KBM-7 (cell line): ENCODE data around the gene DUSP28.
"Not testable (repeated sequence)": the region's sequence is repeated elsewhere in the genome, so short reads cannot be mapped to it uniquely, and the experiment has no call there.

Experiments
- DNase-seq: peaks from one replicate; pipeline ENCODE4 v3.0.0-alpha.2; 2015
- in situ Hi-C: fragments of 300-500 bp; cut with MboI; formaldehyde crosslinking; loops from 2 replicates; pipeline ENCODE4 v1.14.3; 2020; ENCODE audit warnings: low sequenced_read_pairs, low pct_unique_long_range_greater_than_20kb, mixed read lengths

DUSP28 gene

DNA sequence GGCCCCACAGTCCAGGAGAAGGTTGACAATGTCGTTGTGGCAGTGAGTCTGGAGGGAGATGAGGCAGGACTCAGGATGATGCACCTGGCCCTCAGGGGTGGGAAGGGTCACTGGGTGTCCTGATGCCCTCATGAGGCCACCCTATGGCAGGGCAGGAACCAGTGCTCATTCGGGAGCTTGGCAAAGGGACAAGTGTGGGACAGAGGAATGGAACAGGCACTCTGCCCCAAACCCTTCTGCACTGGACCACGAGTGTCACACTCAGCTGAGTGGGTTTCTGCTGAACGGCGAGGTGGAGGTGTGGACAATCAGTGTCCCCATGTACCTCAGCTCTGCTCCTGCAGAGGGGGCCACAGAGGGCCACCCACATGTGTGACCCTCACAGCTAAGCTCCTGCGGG, 34.4 kb upstream of the DUSP28 start:
- in situ Hi-C loops, result no loop called here

DNA sequence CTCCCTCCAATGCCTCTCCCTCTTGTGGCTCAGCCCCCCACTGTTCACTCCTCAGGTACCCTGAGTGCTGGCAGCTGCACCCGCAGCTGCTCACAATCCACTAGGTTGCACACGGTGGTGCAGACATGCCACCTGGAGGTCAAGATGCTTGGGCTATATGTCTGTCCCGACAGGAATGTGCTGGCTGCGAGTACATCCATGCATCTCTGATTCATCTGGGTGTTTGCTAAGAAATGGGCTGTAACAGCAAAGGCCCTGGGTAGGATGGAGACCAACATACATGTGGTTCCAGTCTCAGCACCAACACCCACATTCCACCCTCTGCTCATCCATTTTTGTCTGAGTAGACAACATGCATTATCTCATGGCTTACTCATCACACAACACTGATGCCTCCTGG, 33.6 kb upstream of the DUSP28 start:
- in situ Hi-C loops, result no loop called here
- no peak for DNase-seq

More for the DNA sequence above, 34.4 kb upstream of the DUSP28 start:
- DNase-seq, result no peak

DNA sequence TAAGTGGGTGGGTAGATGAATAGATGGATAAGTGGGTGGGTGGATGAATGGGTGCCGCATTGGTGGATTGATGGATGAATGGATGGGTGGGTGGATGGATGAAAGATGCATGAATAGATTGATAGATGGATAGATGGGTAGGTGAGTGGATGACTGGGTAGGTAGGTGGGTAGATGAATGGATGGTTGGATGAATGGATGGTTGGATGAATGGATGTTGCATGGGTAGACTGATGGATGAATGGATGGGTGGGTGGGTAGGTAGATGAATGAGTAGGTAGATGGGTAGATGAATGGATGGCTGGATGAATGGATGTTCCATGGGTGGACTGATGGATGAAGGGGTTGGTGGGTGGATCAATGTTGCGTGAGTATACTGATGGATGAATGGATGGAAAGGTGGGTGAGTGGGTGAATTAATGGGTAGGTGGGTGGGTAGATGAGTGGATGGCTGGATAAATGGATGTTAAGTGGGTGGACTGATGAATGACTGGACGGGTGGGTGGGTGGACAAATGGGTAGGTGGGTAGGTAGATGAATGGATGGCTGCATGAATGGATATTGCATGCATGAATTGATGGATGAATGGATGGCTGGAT, 32.9 kb upstream of the DUSP28 start:
- in situ Hi-C loops, result no loop called here
- DNase-seq, result no peak

DNA sequence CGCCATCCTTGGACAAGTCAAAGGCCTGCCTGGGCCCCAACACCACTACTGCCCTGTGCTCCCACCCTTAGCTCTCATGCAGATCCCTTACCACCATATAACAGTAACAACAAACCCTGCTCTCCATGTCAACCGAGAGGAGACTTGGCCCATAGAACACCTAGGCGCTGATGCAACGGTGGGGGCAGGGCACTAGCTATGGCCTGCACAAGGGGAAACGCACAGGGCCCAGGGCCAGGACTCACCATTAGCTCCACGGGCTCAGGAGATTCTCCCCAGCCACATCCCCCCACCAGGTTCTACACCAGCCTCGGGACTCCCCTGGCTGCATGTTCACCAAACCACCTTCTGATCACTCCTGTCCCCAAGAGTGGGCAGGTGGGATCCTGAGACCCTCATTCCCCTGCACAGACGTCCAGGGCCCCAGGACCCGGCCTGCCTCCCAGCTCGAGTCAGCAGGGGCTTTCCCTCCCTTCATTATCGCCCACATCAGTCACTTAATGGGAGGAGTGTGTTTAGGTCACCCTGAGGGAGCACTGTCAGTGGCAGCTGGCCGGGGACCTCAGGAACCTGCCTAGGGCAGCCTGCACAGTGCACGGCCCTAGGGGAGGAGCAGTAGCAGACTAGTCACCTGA, 31.6 kb upstream of the DUSP28 start:
- in situ Hi-C loops, result no loop called here
- no peak for DNase-seq

DNA sequence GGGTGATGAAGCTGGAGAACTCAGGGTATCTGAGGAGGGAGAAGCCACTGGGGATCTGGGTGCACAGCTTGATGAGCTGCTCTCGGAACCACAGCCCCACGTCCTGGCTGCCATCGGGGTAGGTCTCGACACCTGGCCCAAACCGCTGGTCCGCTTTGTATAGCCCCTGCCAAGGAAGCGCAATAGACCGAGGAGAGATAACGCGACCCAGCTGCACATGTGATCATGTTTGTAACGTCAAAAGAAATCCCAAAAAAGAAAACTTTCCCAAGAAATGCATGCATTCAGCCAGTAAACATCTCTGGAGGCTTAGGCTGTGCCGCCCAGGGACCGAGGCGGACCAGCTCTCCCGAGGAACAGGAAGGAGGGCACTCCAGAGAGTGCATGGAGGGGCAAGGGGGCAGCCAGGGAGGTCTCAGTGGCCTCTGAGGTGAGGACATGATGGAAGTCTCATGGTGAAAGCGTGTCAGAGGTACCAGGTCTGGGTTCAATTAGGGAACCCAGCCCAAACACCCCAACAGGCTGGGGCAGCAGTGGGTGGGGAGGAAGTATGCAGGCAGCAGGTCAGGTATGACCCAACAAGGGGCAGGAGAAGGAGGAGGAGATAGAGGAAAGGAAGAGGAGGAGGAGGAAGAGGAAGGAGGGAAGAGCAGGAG, 30.7 kb upstream of the DUSP28 start:
- in situ Hi-C loops, result no loop called here
- DNase-seq, result no peak

DNA sequence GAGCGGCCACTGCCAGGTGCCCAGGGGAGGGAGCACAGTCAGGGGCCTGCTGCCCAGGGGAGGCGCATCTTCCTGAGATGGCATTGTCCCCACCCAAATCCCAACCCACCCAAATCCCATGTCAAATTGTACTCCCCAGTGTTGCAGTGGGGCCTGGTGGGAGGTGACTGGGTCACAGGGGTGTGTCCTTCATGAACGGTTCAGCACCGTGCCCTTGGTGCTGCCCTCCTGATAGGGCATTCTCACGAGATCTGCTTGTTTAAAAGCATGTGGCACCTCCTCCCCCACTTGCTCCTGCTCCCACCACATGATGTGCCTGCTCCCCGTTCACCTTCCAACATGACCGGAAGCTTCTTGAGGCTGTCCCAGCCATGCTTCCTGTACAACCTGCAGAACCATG, 30.0 kb upstream of the DUSP28 start:
- in situ Hi-C loops, result no loop called here

DNA sequence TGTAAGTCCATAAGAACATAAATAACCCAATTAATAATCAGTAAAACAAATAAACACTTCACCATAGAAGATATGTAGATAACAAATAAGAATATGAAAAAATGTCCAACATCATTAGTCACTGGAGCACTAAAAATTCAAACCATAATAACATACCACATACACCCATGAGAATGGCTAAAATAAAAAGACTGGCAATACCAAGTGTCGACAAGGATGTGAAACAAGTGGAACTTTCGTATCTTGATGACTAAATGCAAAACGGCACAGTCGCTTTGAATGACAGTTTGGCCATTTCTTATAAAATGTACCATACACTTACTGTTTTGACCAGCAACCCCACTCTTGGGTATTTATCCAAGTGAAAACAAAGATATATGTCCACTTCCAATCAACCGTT, 29.1 kb upstream of the DUSP28 start:
- in situ Hi-C loops, result no loop called here
- DNase-seq, result no peak

More for the DNA sequence above, 30.0 kb upstream of the DUSP28 start:
- DNase-seq, result no peak

DNA sequence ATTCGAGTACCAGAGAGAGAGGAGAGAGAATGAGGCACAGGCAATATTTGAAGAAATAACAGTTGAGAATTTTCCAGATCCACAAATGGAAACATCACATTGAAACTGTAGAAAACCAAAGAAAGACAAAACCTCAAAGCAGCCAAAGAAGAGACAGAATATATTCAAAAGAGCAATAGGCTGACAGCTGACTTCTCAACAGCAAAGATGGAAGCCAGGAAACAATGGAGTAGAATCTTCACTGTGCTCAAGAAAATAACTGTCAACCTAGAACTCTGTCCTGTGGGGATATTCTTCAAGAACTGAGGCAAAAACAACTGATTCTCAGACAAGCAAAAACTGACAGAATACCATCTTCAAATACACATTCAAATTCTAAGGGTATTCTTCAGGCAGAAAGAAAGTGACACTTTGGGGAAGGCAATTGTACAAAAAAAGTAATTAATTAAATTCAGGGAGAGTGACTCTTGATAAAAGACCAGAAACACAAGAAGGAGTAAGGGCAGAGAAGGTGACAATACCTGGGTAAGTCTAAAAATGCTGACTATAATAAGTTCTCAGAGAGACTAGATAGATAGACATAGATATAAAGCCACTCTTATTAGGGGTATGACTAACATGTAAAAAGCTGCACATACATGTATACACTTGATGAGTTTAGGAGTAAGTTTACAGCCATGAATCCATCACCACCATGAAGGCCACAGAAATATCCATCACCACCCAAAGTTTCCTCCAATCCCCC, 28.0 kb upstream of the DUSP28 start:
- no peak for DNase-seq
- in situ Hi-C loops, result no loop called here

DNA sequence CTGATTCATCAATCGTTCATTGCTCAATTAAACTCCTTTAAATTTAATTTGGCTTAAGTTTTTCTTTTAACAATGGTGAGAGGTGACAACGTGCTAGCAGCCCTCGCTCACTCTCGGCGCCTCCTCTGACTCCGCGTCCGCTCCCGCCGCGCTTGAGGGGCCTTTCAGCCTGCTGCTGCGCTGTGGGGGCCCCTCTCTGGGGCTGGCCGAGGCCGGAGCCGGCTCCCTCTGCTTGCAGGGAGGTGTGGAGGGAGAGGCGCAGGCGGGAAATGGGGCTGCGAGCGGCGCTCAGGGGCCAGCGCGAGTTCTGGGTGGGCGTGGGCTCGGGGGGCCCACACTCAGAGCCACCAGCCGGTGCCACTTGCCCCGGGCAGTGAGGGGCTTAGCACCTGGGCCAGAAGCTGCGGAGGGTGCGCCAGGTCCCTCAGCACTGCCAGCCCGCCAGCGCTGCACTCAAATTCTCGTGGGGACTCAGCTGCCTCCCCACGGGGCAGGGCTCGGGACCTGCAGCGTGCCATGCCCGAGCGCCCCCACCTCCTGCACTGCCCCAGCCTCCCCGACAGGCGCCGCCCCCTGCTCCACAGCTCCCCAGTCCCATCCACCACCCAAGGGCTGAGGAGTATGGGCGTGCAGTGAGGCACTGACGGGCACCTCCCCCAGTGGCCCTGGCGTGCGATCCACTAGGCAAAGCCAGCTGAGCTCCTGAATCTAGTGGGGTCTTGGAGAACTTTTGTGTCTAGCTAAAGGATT, 22.0 kb upstream of the DUSP28 start:
- no peak for DNase-seq
- in situ Hi-C loops, result no loop called here

DNA sequence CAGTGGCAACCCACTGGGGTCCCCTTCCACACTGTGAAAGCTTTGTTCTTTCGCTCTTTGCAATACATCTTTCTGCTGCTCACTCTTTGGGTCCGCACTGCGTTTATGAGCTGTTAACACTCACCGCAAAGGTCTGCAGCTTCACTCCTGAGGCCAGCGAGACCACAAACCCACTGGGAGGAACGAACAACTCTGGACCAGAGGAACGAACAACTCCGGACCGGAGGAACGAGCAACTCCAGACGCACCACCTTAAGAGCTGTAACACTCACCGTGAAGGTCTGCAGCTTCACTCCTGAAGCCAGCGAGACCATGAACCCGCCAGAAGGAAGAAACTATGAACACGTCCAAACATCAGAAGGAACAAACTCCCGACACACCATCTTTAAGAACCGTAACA, 21.1 kb upstream of the DUSP28 start:
- in situ Hi-C loops, DNase-seq: not testable (repeated sequence)

DNA sequence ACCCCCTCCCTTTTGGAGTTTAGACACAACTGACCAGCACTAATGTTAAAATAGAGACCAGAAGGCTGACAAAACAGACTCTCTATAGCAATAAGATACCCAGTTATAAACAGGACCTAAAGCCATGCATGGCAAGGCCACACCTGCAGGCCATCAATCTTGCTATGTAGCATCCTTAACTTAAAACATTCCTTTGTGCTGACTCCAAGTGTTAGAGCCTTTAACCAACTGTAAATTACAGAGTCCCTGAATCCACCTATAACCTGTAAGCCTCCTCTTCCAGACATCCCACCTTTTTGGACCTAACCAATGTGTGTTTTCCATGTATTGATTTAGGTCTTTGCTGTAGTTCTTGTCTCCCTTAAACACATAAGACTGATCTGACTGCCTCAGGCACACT, 20.3 kb upstream of the DUSP28 start:
- no peak for DNase-seq
- in situ Hi-C loops, result no loop called here

DNA sequence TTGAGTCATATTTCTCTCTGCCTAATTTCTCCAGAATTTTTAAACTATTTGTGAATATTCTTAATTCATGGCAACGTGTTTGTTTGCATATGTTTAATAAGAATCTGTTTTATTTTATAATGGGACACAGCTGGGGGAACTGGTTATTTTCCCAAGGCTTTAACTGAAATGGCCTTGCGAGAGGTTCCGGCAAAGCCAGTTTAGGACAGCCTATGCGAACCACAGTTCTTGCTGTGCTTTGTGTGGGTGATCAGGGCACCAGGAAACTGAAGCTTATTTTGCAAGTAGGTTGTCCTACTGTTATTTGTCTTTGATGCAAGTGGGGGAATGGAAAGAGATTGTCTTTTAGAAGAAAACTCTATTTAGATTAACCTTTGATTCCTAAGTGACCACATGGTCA, 8.9 kb upstream of the DUSP28 start:
- no peak for DNase-seq
- in situ Hi-C loops, result no loop called here

DNA sequence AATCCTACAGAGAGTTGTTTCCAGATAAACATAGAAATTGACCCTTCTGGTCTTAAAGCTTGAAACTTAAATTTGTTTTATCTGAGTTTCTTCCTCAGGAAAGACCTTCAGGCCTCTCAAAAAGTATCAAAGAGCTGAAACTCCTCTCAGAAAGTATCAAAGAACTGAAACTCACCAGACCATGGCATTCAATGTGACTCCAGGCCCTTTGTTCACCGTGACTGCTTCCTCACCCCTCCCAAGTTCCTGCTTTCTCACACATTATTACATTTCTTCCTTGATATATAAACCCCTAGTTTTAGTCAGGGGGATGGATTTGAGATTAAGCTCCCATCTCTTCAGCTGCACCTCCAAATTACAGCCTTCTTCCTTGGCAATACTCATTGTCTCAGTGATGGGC, 8.3 kb upstream of the DUSP28 start:
- no peak for DNase-seq
- in situ Hi-C loops, result no loop called here

DNA sequence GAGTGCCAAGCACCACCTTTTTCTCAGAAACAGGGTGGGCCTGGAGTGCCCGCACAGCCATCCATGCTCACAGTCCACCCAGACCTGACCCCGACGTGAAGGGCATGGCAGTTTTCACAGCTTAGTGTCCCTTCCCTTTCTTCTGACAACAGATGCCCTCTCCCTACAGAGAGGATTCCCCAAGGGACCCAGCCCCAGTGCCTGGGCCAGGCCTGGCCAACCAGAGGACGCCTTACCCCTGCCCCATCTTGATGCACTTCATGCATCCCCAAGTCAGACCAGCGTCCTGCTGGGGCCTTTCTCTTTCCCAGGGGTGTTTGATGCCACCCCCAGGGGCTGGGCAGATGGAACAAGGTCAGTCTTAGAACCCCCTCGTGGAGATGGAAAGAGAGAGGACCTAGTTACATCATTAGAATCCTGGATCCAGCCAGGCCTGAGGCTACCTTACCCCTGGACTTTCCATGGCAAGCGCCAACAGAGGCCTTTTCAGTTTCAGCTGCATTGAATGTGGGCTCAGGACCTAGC, 6.1 kb upstream of the DUSP28 start:
- in situ Hi-C loops, result no loop called here
- DNase-seq, result no peak

DNA sequence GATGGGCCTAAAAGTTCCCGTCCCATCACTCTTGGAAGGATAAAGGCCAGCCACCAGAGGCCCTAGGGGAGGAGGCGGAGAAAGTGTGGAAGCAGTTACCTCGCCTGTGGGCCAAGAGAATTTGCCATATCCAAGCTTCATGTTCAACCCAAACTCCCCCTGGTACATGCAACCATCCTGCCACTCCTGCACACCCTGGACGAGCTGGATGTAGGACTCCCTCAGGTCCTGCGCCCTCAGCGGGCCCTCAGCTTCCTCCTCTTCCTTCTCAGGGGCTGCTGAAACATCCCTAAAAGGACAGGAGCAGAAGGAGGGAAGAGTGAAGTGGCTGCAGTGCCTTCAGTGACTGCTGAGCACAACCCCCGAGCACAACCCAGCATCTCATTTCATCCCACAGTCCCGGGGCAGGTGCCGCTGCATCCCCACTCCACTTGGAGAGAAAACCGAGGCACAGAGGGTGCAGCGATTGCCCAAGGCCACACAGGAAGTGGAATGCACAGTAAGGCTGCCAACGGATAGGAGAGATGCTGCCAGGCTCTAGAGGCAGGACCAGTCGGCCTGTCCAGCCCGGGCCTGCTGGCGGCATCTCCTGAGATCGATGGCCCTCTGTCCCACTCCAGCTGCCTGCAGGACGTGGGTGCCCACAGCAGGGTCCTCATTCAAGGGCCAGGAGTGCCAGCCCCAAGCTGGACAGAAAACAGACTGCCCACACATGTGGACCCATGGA, 5.2 kb upstream of the DUSP28 start:
- no peak for DNase-seq
- in situ Hi-C loops, result no loop called here

DNA sequence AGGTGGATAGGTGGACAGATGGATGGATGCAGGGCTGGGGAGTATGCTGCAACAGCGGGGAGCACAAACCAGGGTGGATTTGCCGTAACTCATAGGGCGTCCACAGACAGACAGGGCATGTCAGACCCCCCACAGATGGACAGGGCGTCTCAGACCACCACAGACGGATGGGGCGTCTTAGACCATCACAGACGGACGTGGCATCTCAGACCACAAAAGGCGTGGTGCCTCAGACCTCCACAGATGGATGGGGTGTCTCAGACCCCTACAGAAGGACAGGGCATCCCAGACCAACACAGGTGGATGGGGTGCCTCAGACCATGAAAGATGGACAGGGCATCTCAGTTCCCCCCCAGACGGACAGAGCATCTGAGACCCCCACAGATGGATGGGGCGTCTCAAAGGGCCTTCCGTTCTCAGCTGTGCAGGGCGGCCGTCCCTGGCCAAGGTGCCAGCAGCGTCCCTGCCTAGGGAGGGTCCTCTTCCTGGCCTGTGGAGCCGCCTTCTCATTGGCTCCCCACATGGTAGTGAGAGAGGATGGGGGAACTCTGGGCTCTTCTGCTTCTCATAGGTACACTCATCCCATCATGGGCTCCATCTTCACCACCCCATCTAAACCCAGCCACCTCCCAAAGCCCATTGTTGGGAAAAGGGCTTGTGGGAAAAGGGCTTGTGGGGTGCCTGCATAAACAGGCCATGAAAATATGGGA, 4.5 kb upstream of the DUSP28 start:
- in situ Hi-C loops, result no loop called here
- DNase-seq, result no peak

DNA sequence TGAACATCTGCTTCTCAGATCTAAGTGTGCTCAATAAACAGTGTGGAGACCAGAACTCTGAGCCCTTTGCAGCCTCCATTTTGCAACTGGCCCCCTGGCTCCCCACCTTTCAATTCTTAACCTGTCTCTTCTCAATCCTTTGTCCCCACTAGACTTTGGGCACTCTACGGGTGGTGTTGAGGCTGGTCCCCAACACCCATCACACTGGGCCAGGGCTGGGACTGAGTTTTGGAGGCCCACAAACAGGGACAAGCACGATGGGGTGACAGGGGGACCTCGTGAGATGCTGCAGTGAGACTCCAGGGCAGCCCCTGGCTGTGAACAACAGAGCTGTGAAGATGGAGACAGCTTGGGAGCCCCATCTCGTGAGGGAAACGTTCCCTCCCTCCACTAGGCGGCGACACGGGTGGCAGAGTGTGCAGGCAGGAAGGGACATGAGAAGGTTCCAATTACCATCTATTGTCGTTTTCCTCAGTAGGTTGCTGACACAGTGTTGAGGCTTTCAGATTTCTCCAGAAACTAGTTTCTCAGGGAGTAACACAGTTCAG, 3.5 kb upstream of the DUSP28 start:
- DNase-seq, result peak; percentile 67
- in situ Hi-C loops, result no loop called here
